Liver (tissue), 3 donors: ENCODE results near the gene USP17L11.
"Not testable (repeated sequence)": the region's sequence is repeated elsewhere in the genome, so short reads cannot be mapped to it uniquely, and the experiment has no call there.

Source experiments
- EGR1 ChIP-seq, 2 donors: IDR thresholded peaks; 2 replicates each; pipeline ENCODE4 v1.6.1; 2016 to 2018; ENCODE audit warnings: antibody characterized with exemption in 2 of 2, low read depth in 2 of 2
- RAD21 ChIP-seq, 2 donors: IDR thresholded peaks; 2 replicates each; pipeline ENCODE4 v1.6.1; 2016; ENCODE audit warnings: antibody characterized with exemption in 2 of 2, mild to moderate bottlenecking in 2 of 2
- YY1 ChIP-seq: IDR thresholded peaks from 2 replicates; pipeline ENCODE4 v1.6.1; 2016; ENCODE audit warnings: antibody characterized with exemption, mild to moderate bottlenecking
- TF ChIP-seq, protein P1 (sequence below): fragments of 150-350 bp; IDR thresholded peaks from 2 replicates; pipeline ENCODE4 v1.5.1; 2017; ENCODE audit warnings: improper control_type of control experiment, low read depth, low read length; ENCODE audit not compliant: missing input control
- TF ChIP-seq, protein P2 (sequence below): IDR thresholded peaks from 2 replicates; pipeline ENCODE4 v1.6.1; 2016; ENCODE audit warnings: antibody characterized with exemption
- TF ChIP-seq, protein P3 (sequence below): IDR thresholded peaks from 2 replicates; pipeline ENCODE4 v1.6.1; 2016; ENCODE audit warnings: antibody characterized with exemption, mild to moderate bottlenecking
- donor health status: healthy.
- donor health status: healthy.

DNA sequence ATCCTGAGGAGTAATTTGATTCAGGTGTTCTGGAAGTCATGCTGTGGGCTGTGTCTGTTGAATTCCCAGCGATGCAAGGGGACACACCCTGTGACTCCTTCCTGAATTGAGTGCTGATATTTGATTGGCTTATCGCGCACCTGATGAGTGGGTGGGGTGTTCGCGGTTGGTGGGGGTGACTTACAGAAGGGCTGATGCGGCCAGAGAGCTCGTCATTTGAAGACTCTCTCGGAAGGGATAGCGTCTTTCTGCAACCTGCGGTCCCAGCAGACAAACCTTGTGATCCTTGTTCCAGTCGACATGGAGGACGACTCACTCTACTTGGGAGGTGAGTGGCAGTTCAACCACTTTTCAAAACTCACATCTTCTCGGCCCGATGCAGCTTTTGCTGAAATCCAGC lies 28.4 kb downstream of the USP17L11 start, which contains the start of gene USP17L17:
- TF ChIP-seq, protein P1, sequence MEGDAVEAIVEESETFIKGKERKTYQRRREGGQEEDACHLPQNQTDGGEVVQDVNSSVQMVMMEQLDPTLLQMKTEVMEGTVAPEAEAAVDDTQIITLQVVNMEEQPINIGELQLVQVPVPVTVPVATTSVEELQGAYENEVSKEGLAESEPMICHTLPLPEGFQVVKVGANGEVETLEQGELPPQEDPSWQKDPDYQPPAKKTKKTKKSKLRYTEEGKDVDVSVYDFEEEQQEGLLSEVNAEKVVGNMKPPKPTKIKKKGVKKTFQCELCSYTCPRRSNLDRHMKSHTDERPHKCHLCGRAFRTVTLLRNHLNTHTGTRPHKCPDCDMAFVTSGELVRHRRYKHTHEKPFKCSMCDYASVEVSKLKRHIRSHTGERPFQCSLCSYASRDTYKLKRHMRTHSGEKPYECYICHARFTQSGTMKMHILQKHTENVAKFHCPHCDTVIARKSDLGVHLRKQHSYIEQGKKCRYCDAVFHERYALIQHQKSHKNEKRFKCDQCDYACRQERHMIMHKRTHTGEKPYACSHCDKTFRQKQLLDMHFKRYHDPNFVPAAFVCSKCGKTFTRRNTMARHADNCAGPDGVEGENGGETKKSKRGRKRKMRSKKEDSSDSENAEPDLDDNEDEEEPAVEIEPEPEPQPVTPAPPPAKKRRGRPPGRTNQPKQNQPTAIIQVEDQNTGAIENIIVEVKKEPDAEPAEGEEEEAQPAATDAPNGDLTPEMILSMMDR: not testable (repeated sequence)
- not testable (repeated sequence) for TF ChIP-seq EGR1 (IDR thresholded peaks at IDR 0.05; ENCODE audit: low read depth in 2 of 2); YY1; RAD21 (IDR thresholded peaks at IDR 0.05)
- TF ChIP-seq, protein P2, sequence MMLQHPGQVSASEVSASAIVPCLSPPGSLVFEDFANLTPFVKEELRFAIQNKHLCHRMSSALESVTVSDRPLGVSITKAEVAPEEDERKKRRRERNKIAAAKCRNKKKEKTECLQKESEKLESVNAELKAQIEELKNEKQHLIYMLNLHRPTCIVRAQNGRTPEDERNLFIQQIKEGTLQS: not testable (repeated sequence)
- TF ChIP-seq, protein P3, sequence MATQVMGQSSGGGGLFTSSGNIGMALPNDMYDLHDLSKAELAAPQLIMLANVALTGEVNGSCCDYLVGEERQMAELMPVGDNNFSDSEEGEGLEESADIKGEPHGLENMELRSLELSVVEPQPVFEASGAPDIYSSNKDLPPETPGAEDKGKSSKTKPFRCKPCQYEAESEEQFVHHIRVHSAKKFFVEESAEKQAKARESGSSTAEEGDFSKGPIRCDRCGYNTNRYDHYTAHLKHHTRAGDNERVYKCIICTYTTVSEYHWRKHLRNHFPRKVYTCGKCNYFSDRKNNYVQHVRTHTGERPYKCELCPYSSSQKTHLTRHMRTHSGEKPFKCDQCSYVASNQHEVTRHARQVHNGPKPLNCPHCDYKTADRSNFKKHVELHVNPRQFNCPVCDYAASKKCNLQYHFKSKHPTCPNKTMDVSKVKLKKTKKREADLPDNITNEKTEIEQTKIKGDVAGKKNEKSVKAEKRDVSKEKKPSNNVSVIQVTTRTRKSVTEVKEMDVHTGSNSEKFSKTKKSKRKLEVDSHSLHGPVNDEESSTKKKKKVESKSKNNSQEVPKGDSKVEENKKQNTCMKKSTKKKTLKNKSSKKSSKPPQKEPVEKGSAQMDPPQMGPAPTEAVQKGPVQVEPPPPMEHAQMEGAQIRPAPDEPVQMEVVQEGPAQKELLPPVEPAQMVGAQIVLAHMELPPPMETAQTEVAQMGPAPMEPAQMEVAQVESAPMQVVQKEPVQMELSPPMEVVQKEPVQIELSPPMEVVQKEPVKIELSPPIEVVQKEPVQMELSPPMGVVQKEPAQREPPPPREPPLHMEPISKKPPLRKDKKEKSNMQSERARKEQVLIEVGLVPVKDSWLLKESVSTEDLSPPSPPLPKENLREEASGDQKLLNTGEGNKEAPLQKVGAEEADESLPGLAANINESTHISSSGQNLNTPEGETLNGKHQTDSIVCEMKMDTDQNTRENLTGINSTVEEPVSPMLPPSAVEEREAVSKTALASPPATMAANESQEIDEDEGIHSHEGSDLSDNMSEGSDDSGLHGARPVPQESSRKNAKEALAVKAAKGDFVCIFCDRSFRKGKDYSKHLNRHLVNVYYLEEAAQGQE: not testable (repeated sequence)
